HuH-7.5 (cell line): ENCODE measurements around the gene MTMR3.
"Not testable (repeated sequence)": the region's sequence is repeated elsewhere in the genome, so short reads cannot be mapped to it uniquely, and the experiment has no call there.

Experiments used
- DNase-seq: peaks from one replicate; pipeline ENCODE4 v3.0.0; 2011; ENCODE audit warnings: low spot score

Gene MTMR3

DNA sequence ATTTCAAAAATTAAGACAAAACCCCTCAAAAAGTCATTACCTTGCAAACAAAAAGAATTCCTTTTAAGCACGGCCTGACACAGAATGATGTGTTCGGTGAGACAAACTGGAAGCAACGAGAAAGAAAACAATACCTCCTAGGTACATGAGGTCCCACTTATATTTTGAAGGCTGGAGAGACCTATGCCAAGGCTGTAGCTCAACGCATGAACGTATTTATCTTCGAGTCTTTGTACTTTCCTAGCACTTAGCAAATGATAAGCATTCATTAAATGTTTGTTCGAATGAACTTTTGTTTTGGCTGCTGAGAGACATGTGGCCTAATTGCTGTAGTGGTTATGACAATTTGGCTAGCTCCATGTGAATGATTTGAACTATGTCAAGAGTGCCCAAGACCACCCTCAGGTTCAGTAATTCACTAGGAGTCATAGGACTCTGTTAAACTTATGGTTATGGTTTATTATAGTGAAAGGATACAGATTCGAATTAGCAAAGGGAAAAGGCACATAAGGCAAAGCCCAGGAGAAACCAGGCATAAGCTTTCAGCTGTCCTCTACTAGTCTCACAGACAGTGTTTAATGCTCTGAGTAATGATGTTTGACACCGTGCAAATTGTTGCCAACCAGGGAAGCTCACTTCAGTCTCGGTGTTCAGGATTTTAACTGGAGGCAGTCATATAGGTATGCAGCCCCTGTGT is 171.2 kb downstream of the MTMR3 start:
- no peak for DNase-seq

DNA sequence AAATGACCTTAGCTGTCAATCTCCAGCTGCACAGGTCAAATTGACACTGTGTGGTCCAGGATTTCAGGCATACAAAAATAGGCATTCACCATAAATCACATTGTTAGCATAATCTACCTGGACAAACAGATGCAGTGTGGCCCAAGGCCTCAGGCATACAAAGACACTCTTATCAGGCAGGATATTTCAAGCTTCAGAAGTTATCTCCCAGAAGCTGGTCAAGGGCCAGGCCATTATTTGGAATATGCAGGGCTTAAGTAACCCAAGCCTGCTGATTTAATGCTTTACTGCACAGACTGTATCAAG is 171.7 kb downstream of the MTMR3 start:
- DNase-seq = peak; percentile 83

DNA sequence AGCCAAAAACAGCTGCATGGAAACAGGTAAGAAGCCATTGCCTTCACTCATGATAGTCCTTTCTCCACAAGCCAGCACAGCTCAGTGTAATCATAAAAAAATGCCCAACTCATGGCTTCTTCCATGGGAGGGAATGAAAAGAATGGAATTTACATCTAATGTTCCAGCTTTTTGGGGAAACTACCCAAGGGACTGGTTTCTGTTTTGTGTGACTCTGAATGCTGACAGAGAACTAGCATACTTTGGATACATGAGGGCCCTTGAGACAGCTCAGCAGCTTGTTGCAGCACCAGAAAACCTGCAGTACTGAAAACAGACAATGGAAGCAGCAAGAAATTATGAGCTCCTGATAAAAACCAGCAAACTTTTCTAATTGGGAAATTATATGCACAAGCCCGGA is 173.0 kb downstream of the MTMR3 start:
- no peak for DNase-seq

DNA sequence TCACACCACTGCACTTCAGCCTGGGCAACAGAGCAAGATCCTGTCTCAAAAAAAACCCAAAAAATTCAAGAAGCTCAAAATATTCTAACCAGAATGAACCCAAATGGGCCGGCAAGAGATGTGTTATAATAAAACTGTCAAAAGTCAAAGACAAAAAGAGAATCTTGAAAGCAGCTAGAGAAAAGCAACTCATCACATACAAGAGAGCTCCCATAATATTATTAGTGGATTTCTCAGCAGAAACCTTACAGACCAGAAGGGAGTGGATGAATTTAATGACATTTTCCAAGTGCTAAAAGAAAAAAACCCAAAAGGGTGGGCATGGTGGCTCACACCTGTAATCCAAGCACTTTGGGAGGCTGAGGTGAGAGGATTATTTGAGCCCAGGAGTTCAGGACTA is 174.4 kb downstream of the MTMR3 start:
- no peak for DNase-seq

DNA sequence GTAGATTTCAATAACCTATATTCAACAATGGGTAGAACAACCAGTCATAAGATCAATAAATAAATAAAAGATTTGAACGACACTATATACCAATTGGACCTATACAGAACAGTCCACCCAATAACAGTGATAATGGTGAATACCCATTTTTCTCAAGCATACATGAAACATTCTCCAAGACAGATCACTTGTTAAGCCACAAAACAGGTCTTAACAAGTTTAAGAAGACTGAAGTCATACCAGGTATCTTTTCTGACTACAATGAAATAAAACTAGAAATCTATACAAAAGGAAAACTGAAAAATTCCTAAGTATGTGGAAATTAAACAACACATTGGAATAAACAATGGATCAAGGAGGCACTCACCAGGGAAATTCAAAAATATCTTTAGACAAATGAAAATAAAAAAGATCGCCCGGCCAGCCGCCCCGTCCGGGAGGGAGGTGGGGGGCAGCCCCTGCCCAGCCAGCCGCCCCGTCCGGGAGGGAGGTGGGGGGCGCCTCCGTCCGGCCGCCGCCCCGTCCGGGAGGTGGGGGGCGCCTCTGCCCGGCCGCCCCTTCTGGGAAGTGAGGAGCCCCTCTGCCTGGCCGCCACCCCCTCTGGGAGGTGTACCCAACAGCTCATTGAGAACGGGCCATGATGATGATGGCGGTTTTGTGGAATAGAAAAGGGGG is 176.5 kb downstream of the MTMR3 start:
- not testable (repeated sequence) for DNase-seq

GRCh38 chr22:30061094-30061493 is 178.1 kb downstream of the MTMR3 start:
- DNase-seq = not testable (repeated sequence)

DNA sequence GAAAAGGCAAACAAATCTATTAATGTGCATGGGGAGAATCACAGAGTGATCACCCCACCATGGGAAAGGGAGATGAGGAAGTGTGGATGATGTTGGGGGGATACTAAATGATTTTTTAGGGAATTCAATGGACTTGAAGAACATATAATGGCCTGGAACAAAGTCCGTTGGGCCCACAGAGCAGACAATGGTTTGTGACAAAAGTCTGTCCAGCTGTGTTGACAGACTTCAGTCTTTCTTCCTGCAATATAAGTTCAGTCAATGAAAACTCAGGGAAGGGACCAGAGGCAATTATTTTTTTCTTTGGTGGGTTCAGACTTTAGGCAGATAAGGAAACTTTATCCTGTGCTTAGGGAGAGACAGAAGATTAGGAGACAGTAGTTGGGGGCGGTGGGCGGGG is 179.3 kb downstream of the MTMR3 start:
- DNase-seq = no peak

DNA sequence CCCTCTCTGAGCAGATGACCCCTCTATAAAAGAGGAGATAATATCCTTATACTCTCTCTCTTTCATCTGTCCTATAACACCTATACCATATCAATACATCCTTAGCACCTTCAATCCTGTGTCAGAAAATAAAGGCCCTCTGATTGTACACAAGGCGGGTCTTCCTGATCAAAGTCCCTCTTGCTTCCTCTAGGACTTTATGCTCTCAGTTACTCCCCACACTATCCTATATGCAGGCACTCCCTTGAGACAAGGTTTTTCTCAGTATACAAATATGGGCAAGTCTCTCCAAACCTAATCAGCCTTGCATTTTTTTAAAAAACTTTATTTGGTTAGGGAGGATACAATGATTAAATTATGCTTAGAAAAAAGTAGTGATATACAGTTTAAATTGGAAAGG is 180.0 kb downstream of the MTMR3 start:
- DNase-seq = no peak

GRCh38 chr22:30064172-30064571 is 181.2 kb downstream of the MTMR3 start:
- no peak for DNase-seq

DNA sequence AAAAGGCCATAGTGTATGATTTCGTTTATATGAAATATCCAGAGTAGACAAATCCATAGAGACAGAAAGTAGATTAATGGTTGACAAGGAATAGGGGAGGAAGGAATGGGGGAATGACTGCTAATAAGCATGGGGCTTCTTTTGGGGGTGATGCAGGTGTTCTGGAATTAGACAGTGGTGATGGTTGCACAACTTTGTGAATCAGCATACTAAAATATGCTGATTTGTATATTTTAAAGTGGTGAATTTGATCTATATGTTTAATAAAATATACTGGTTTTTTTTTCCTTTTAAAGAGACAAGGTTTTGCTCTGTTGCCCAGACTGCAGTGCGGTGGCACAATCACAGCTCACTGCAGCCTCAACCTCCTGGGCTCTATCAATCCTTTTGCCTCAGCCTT is 190.8 kb downstream of the MTMR3 start:
- no peak for DNase-seq

GRCh38 chr22:30074147-30074546 is 191.2 kb downstream of the MTMR3 start:
- no peak for DNase-seq

DNA sequence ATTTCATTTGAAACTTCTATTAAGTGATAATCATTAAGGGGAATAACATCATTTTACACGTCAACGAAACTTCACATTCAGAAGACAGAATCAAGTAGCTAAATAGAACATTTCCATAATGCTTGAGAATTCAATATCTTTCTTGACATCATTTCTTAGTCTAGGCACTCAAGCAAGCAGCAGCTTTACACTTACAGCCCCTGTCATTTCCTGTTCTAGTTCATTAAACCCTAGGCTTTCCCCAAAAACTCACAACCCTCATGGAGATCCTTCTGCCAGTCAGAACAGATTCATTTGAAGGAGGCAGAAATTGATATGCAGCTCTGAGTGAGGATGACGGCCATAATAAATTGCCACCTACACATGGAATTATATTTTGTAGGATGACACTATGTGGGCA is 192.0 kb downstream of the MTMR3 start:
- no peak for DNase-seq

- DNase-seq = no peak
These were observed 194.4 kb downstream of the MTMR3 start for GRCh38 chr22:30077279-30077880.

DNA sequence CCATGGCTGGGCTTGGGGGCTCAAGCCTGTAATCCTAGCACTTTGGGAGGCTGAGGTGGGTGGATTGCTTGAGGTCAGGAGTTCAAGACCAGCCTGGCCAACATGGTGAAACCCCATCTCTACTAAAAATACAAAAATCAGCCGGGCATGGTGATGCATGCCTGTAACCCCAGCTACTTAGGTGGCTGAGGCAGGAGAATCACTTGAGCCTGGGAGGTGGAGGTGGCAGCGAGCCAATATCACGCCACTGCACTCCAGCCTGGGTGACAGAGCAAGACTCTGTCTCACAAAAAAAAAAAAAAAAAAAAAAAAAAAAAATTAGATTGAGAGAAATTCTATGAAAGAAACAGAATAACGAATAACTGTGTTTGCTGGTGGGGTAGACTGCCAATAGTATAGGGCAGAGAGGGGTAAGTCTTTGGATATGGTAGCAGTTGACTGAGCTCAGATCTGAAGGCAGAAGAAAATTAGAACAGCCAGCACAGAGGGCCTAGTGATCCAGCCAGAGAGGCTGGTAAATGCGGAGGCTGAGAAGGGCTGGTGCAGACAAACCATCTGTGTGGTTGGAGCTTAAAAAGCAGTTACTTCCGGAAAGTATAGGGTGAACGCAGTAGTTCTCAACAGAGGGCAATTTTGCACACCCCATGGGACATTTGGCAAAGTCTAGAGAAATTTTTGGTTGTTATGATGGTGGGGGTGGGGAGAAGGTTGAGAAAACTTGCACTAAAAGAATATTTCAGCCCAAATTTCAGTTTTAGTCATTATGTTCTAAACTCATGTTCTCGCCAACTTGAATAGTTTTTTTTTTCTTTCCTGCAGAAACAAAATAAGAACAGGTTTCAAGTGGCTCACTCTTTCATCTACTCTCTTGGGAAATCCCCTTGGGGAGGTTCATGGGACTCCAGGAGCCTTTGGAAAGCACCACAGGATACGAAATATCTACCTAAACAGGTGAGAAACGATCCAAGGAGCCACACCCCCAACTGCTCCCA is 195.6 kb downstream of the MTMR3 start:
- DNase-seq = no peak

DNA sequence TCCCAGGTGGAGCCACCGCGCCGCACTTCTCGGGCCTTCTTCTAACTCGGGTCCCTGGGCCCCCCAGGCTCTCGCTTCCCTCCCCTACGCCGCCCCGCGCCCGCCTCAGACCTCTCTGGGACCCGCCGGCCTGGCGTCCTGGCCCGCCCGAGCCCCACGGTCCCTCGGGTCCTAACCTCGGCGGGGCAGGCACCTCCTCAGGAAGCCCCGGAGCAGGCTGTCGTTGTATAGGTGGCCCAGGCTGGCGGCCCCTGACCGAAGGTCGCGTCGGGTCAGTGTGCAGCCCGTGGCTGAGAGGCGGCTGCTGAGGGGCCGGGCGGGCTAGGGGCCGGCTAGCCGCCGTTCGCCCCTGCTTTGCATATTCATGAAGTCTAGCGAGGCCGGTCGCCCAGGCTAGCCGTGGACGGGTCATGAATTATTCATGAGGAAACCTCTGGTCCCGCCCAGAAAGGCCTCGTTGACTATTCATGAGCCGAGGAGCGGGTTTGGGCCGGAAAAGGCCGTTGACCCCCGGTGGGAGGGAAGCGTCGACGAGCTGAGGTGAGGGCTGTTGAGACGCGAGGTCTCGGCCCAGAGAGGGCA is 197.1 kb downstream of the MTMR3 start, which contains the start of gene HORMAD2:
TSS of gene HORMAD2 (plus strand) at position 513 of the 582 bp plus-strand sequence. CDS start 13,489 bp downstream, outside the sequence.
- DNase-seq = no peak
